Measurements from ENCODE around the gene ZNF236.

- TF ChIP-seq CTCF (conservative IDR thresholded peaks at IDR 0.05) (no peak), ZFX (IDR thresholded peaks at IDR 0.05) (no peak)
These were observed 33.6 kb upstream of the ZNF236 start for GRCh38 chr18:76788571-76789317.
